ENCODE results near the gene BCKDK.

BCKDK gene

DNA sequence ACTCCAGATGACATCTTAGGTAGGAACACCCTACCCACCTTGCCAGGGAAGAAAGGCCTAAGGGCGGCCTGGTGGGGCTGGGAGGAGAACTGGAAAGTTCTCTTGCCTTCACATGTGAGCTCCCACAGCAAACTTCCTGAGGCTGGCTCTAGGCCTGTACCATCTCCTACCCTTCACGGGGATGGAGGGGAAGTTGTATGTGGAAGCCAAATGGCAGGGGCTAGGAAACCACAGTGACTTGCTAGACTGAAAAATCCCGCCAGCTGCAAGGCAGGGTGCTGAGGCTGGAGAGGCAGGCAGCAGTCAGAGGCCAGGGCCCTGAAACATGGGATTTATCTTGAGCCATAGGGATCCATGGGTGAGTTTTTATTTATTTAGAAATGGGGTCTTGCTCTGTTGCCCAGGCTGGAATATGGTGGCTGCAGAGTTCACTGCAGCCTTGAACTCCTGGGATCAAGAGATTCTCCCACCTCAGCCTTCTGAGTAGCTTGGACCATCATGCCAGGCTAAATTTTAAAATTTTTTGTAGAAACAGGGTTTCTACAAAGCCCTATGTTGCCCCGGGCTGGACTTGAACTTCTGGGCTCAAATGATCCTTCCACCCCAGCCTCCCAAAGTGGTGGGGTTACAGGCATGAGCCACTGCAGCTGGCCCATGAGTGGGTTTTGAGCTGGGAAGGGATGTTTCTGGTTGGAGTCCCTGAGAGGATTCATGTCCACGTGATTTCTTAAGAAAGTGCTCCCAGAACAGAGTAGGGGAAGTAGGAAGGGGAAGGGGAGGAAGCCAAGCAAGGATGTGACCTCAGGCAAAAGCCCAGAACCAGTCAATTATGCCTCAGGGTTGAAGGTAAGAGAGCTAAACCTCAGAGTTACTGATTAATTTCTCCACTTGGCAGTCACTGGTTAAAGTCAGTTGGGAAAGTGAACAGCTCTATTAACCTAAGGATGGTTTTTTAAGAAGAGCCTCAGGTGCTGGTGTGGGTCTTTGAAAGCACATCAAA is 5.2 kb downstream of the BCKDK start:
- peak; percentile 78 to 92 (median 91) for DNase-seq
- CTCF ChIA-PET, result interaction anchor here (1.2 to 3.5 kb wide), 7 partner anchors 18 to 129 kb away, joined by 4 to 27 read pairs (median 4); partner anchors contain the start of genes HSD3B7, ZNF646 and ZNF668
- 25% methylated on average over 4 of the region's 5 CpGs for WGBS (ENCODE audit: insufficient coverage)

DNA sequence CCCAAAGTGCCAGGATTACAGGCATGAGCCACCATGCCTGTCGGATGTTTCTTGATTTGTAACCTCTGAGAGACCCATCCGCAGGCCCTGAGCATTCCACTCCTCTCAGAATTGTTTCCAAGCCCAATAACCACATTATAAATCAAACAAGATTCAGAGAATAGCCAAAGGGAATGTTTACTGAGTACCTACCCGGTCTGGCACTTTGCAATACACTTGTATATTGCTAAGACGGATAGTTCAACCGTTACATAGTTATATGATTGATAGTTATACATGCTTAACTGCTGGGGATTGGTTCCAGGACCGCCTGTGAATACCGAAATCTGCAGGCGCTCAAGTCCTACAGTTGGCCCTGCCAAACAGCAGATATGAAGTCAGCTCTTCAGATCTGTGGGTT is 6.3 kb downstream of the BCKDK start:
- Histone ChIP-seq H3K4me1 (ENCODE audit: control extremely low read depth in 1 of 4, control insufficient read depth in 4 of 4, insufficient read depth in 4 of 4, low read length in 3 of 4) (peaks cover 12 to 47% (median 38%) of the 10 kb centered on the region in 4 experiments), H3K27ac (ENCODE audit: insufficient read depth in 1 of 2, low read depth in 1 of 2, low read length in 2 of 2, poor library complexity in 1 of 2, severe bottlenecking in 2 of 2) (peak overlapping the region in 1 of 2 experiments; percentile 45), H3K27me3 (replicated peaks in 2 of 5; ENCODE audit: control insufficient read depth in 4 of 5, insufficient read depth in 5 of 5, low read length in 4 of 5) (no peaks in the 10 kb centered on the region), H3K36me3 (ENCODE audit: control insufficient read depth in 4 of 4, insufficient read depth in 4 of 4, low read length in 3 of 4) (peaks cover 10 to 38% (median 28%) of the 10 kb centered on the region in 4 experiments), H3K9me3 (ENCODE audit: control extremely low read depth in 1 of 5, control insufficient read depth in 4 of 5, insufficient read depth in 2 of 5, low read depth in 1 of 5, low read length in 4 of 5) (no peaks in the 10 kb centered on the region), H3K4me3 (ENCODE audit: control insufficient read depth in 1 of 7, extremely low read depth in 1 of 7, insufficient read depth in 4 of 7, low read depth in 2 of 7, low read length in 6 of 7) (no peak overlapping the region)
- POLR2A ChIA-PET, result interaction anchor here (0.6 to 1.7 kb wide), 3 partner anchors 28 kb away, joined by 3 to 8 read pairs (median 4); no protein-coding TSS in a partner anchor
- CTCF ChIA-PET, result interaction anchor here (0.6 to 3.5 kb wide), 7 partner anchors 19 to 161 kb away, joined by 3 to 27 read pairs (median 4); partner anchors contain the start of genes HSD3B7, ZNF646 and ZNF668
- DNase-seq, result no peak
- 97% methylated on average over 7 of the region's 8 CpGs for WGBS (ENCODE audit: insufficient coverage)

More for the DNA sequence above, 5.2 kb downstream of the BCKDK start:
- Histone ChIP-seq H3K9me3 (ENCODE audit: control extremely low read depth in 1 of 5, control insufficient read depth in 4 of 5, insufficient read depth in 2 of 5, low read depth in 1 of 5, low read length in 4 of 5) (no peaks in the 10 kb centered on the region), H3K4me3 (ENCODE audit: control insufficient read depth in 1 of 7, extremely low read depth in 1 of 7, insufficient read depth in 4 of 7, low read depth in 2 of 7, low read length in 6 of 7) (peak overlapping the region in 3 of 7 experiments; percentile 6 to 25 (median 24)), H3K4me1 (ENCODE audit: control extremely low read depth in 1 of 4, control insufficient read depth in 4 of 4, insufficient read depth in 4 of 4, low read length in 3 of 4) (peaks cover 11 to 49% (median 43%) of the 10 kb centered on the region in 4 experiments), H3K36me3 (ENCODE audit: control insufficient read depth in 4 of 4, insufficient read depth in 4 of 4, low read length in 3 of 4) (peaks cover 8 to 37% (median 29%) of the 10 kb centered on the region in 4 experiments), H3K27me3 (replicated peaks in 2 of 5; ENCODE audit: control insufficient read depth in 4 of 5, insufficient read depth in 5 of 5, low read length in 4 of 5) (no peaks in the 10 kb centered on the region), H3K27ac (ENCODE audit: insufficient read depth in 1 of 2, low read depth in 1 of 2, low read length in 2 of 2, poor library complexity in 1 of 2, severe bottlenecking in 2 of 2) (peak overlapping the region in 1 of 2 experiments; percentile 56)
- POLR2A ChIA-PET, result interaction anchor here (1.2 to 1.5 kb wide), 2 partner anchors 29 to 67 kb away, joined by 3 to 10 read pairs; partner anchors contain the start of gene FUS

DNA sequence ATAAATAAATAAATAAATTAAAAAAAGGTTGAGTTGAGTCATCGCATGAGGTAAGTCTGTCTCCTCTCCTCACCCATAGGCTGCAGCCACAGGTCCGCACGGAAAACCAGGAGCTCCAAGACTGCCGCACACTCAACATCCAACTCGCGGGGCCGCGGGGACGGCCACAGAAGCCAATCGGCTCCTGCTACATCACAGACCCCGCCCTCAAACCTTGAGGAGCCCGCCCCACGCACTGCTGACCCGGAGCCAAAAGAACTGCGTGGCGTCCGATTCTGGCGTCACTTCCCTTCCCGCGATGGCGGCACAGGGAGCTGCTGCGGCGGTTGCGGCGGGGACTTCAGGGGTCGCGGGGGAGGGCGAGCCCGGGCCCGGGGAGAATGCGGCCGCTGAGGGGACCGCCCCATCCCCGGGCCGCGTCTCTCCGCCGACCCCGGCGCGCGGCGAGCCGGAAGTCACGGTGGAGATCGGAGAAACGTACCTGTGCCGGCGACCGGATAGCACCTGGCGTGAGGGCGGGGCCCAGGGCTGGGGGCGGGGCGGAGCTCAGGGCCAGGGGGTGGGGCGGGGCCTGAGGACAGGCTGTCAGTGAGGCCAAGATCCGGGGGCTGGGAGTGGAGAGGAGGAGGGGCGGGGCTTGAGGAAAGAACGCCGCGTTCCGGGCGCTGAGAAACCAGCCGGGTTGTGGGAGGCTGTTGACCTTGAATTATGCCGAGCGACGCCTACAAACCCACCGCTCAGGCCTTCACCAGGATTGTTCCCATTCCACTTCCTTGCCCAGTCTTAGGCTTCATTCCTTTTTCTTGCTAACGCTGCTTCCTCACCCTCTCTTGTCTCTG is 9.4 kb downstream of the BCKDK start, which contains the start of gene KAT8:
TSS of gene KAT8 (plus strand) at position 281 of the 839 bp plus-strand sequence. CDS start at position 299, 18 bp downstream.
- 0% methylated on average over 17 of the region's 68 CpGs for WGBS (ENCODE audit: insufficient coverage)
- peaks cover 11 to 40% (median 34%) of the 10 kb centered on the region in 4 experiments for H3K4me1 ChIP-seq (ENCODE audit: control extremely low read depth in 1 of 4, control insufficient read depth in 4 of 4, insufficient read depth in 4 of 4, low read length in 3 of 4)
- ChIA-PET CTCF (interaction anchor here (0.8 to 5.3 kb wide), 8 partner anchors 10 to 326 kb away, joined by 3 to 38 read pairs (median 5); partner anchors contain the start of genes BCKDK and PRSS8), POLR2A (interaction anchor here (0.6 to 1.6 kb wide), 7 partner anchors 12 to 62 kb away, joined by 3 to 18 read pairs (median 6); partner anchors contain the start of genes FUS, ZNF646 and ZNF668)
- peaks cover 9 to 33% (median 20%) of the 10 kb centered on the region in 4 experiments for H3K36me3 ChIP-seq (ENCODE audit: control insufficient read depth in 4 of 4, insufficient read depth in 4 of 4, low read length in 3 of 4)
- H3K27me3 ChIP-seq (replicated peaks in 2 of 5; ENCODE audit: control insufficient read depth in 4 of 5, insufficient read depth in 5 of 5, low read length in 4 of 5), result no peaks in the 10 kb centered on the region
- H3K4me3 ChIP-seq (ENCODE audit: control insufficient read depth in 1 of 7, extremely low read depth in 1 of 7, insufficient read depth in 4 of 7, low read depth in 2 of 7, low read length in 6 of 7), result peak within 1 kb of the TSS; percentile 64 to 96 (median 87)
- DNase-seq, result peak; percentile 98 to 99 (median 99)
- peak within 1 kb of the TSS; percentile 51 to 88 for H3K27ac ChIP-seq (ENCODE audit: insufficient read depth in 1 of 2, low read depth in 1 of 2, low read length in 2 of 2, poor library complexity in 1 of 2, severe bottlenecking in 2 of 2)
- no peaks in the 10 kb centered on the region for H3K9me3 ChIP-seq (ENCODE audit: control extremely low read depth in 1 of 5, control insufficient read depth in 4 of 5, insufficient read depth in 2 of 5, low read depth in 1 of 5, low read length in 4 of 5)

GRCh38 chr16:31118223-31119155 is 10.3 kb downstream of the BCKDK start:
- WGBS (ENCODE audit: insufficient coverage), result 53% methylated on average over 5 of the region's 9 CpGs
- no peak for DNase-seq
- ChIA-PET CTCF (interaction anchor here (1.1 to 5.3 kb wide), 6 partner anchors 9 to 325 kb away, joined by 3 to 38 read pairs (median 6); partner anchors contain the start of gene PRSS8), POLR2A (interaction anchor here (1.2 to 1.6 kb wide), 5 partner anchors 11 to 62 kb away, joined by 4 to 18 read pairs (median 8); partner anchors contain the start of gene FUS)
- Histone ChIP-seq H3K9me3 (ENCODE audit: control extremely low read depth in 1 of 5, control insufficient read depth in 4 of 5, insufficient read depth in 2 of 5, low read depth in 1 of 5, low read length in 4 of 5) (no peaks in the 10 kb centered on the region), H3K27me3 (replicated peaks in 2 of 5; ENCODE audit: control insufficient read depth in 4 of 5, insufficient read depth in 5 of 5, low read length in 4 of 5) (no peaks in the 10 kb centered on the region), H3K36me3 (ENCODE audit: control insufficient read depth in 4 of 4, insufficient read depth in 4 of 4, low read length in 3 of 4) (peaks cover 9 to 29% (median 20%) of the 10 kb centered on the region in 4 experiments), H3K4me1 (ENCODE audit: control extremely low read depth in 1 of 4, control insufficient read depth in 4 of 4, insufficient read depth in 4 of 4, low read length in 3 of 4) (peaks cover 7 to 31% (median 25%) of the 10 kb centered on the region in 4 experiments), H3K27ac (ENCODE audit: insufficient read depth in 1 of 2, low read depth in 1 of 2, low read length in 2 of 2, poor library complexity in 1 of 2, severe bottlenecking in 2 of 2) (peak overlapping the region; percentile 51 to 88), H3K4me3 (ENCODE audit: control insufficient read depth in 1 of 7, extremely low read depth in 1 of 7, insufficient read depth in 4 of 7, low read depth in 2 of 7, low read length in 6 of 7) (peak overlapping the region; percentile 57 to 96 (median 87))

DNA sequence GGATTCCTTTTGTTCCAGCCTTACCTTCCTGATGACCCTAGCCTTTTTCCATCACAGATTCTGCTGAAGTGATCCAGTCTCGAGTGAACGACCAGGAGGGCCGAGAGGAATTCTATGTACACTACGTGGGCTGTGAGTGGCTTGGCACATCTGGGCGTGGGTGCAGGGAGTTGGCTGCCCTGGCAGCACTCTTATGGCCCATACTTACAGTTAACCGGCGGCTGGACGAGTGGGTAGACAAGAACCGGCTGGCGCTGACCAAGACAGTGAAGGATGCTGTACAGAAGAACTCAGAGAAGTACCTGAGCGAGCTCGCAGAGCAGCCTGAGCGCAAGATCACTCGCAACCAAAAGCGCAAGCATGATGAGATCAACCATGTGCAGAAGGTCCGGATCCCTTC is 11.9 kb downstream of the BCKDK start:
- ChIA-PET POLR2A (no interaction called here), CTCF (interaction anchor here (0.6 to 5.3 kb wide), 4 partner anchors 9 to 22 kb away, joined by 3 to 38 read pairs (median 6); no protein-coding TSS in a partner anchor)
- Histone ChIP-seq H3K4me1 (ENCODE audit: control extremely low read depth in 1 of 4, control insufficient read depth in 4 of 4, insufficient read depth in 4 of 4, low read length in 3 of 4) (peaks cover 7 to 20% (median 15%) of the 10 kb centered on the region in 4 experiments), H3K9me3 (ENCODE audit: control extremely low read depth in 1 of 5, control insufficient read depth in 4 of 5, insufficient read depth in 2 of 5, low read depth in 1 of 5, low read length in 4 of 5) (no peaks in the 10 kb centered on the region), H3K27ac (ENCODE audit: insufficient read depth in 1 of 2, low read depth in 1 of 2, low read length in 2 of 2, poor library complexity in 1 of 2, severe bottlenecking in 2 of 2) (no peak overlapping the region), H3K36me3 (ENCODE audit: control insufficient read depth in 4 of 4, insufficient read depth in 4 of 4, low read length in 3 of 4) (peaks cover 9 to 36% (median 25%) of the 10 kb centered on the region in 4 experiments), H3K27me3 (replicated peaks in 2 of 5; ENCODE audit: control insufficient read depth in 4 of 5, insufficient read depth in 5 of 5, low read length in 4 of 5) (no peaks in the 10 kb centered on the region), H3K4me3 (ENCODE audit: control insufficient read depth in 1 of 7, extremely low read depth in 1 of 7, insufficient read depth in 4 of 7, low read depth in 2 of 7, low read length in 6 of 7) (no peak overlapping the region)
- no peak for DNase-seq
- 94% methylated on average over 13 of the region's 16 CpGs for WGBS (ENCODE audit: insufficient coverage)
